A549 (cell line): ENCODE results near the gene EPB41L2. TPM values are rescaled to one million over a fixed set of nuclear protein-coding genes. Genes with fewer than 3 reads are reported as not detected.

Experiments
- ATAC-seq, 2 experiments: fragments of 200-7000 bp in 1 of 2; fragments of >200 bp in 1 of 2; cut with Nextera tagmentation in 1 of 2; cut with Tn5 transposase in 1 of 2; 3 replicates each; pipeline versions ENCODE4 v1.8.0 to v1.9.1; 2018 to 2020; ENCODE audit warnings: mild to moderate bottlenecking in 1 of 2, moderate library complexity in 1 of 2
- CTCF ChIA-PET: fragments of 300-600 bp; sonication (Branson Sonifier 250); formaldehyde crosslinking; extraction: SDS; loops from one replicate; lab custom pipeline; 2021; ENCODE audit warnings: antibody characterized with exemption, inconsistent platforms; lab: Yijun Ruan, JAX
- POLR2A ChIA-PET: fragments of 350-600 bp; formaldehyde crosslinking; extraction: SDS; loops from one replicate; lab custom pipeline; 2021; ENCODE audit warnings: antibody characterized with exemption, inconsistent platforms; lab: Yijun Ruan, JAX
- DNase-seq, 2 experiments: peaks; one replicate each; pipeline versions ENCODE4 v3.0.0 to v3.0.0-alpha.2; 2011 to 2016; ENCODE audit warnings: low read depth in 1 of 2, low spot score in 1 of 2
- FAIRE-seq: peaks from 2 replicates; lab custom pipeline; 2011; peaks lifted over from hg19 to GRCh38; lab: Jason Lieb, UNC
- H3K27ac ChIP-seq, 2 experiments: fragments of >200 bp; sonication (Bioruptor Twin); formaldehyde crosslinking; 3 replicates each; pipeline ENCODE4 v1.5.1; 2016 to 2017
- H3K4me1 ChIP-seq: fragments of >200 bp; sonication (Bioruptor Twin); formaldehyde crosslinking; 3 replicates; pipeline ENCODE4 v1.6.1; 2016
- H3K4me2 ChIP-seq: fragments of >200 bp; sonication (Bioruptor Twin); formaldehyde crosslinking; 3 replicates; pipeline ENCODE4 v1.6.1; 2016
- H3K4me3 ChIP-seq: fragments of >200 bp; sonication (Bioruptor Twin); formaldehyde crosslinking; 3 replicates; pipeline ENCODE4 v1.5.1; 2016
- H3K9me3 ChIP-seq: fragments of >200 bp; sonication (Bioruptor Twin); formaldehyde crosslinking; 3 replicates; pipeline ENCODE4 v1.6.1; 2016
- BCL3 ChIP-seq: fragments of >200 bp; sonication (Bioruptor Twin); formaldehyde crosslinking; IDR thresholded peaks from 3 replicates; pipeline ENCODE4 v1.6.1; 2016
- CBX2 ChIP-seq: fragments of 200-600 bp; sonication (generic); IDR thresholded peaks from 2 replicates; pipeline ENCODE4 v1.6.1; 2016; ENCODE audit warnings: low read depth, mild to moderate bottlenecking, borderline replicate concordance
- CBX8 ChIP-seq: fragments of 200-600 bp; sonication (generic); IDR thresholded peaks from 2 replicates; pipeline ENCODE4 v1.6.1; 2016
- CHD2 ChIP-seq: fragments of 150-350 bp; IDR thresholded peaks from 2 replicates; pipeline ENCODE4 v1.6.1; 2014; ENCODE audit warnings: low read length; ENCODE audit not compliant: partially characterized antibody
- CTCF ChIP-seq: fragments of >200 bp; sonication (Bioruptor Twin); formaldehyde crosslinking; IDR thresholded peaks from 3 replicates; pipeline ENCODE4 v1.5.1; 2016
- E2F6 ChIP-seq: IDR thresholded peaks from 2 replicates; pipeline ENCODE4 v1.6.1; 2012; ENCODE audit warnings: low read depth, borderline replicate concordance
- EHF ChIP-seq: fragments of 250-450 bp; sonication (Bioruptor Pico); IDR thresholded peaks from 2 replicates; pipeline ENCODE4 v1.5.0; 2020; ENCODE audit warnings: mild to moderate bottlenecking
- EHMT2 ChIP-seq: fragments of 200-600 bp; sonication (generic); IDR thresholded peaks from 2 replicates; pipeline ENCODE4 v1.6.1; 2016; ENCODE audit warnings: antibody characterized with exemption, low read depth, mild to moderate bottlenecking, moderate library complexity
- EP300 ChIP-seq, 2 experiments: fragments of >200 bp; sonication (Bioruptor Twin); formaldehyde crosslinking; IDR thresholded peaks; 2 replicates in 1 of 2; 3 replicates in 1 of 2; pipeline ENCODE4 v1.6.1; 2016 to 2017
- ESRRA ChIP-seq: fragments of 150-350 bp; IDR thresholded peaks from 2 replicates; pipeline ENCODE4 v1.6.1; 2014; ENCODE audit warnings: mild to moderate bottlenecking, low read length, borderline replicate concordance
- HDAC2 ChIP-seq: fragments of 200-600 bp; sonication (generic); IDR thresholded peaks from 2 replicates; pipeline ENCODE4 v1.6.1; 2016
- HMGXB4 ChIP-seq: fragments of 250-450 bp; sonication (Bioruptor Pico); IDR thresholded peaks from 2 replicates; pipeline ENCODE4 v1.5.0; 2021; ENCODE audit warnings: mild to moderate bottlenecking, moderate library complexity, borderline replicate concordance
- HOXA7 ChIP-seq: fragments of 250-450 bp; sonication (Bioruptor Pico); IDR thresholded peaks from 2 replicates; pipeline ENCODE4 v1.5.0; 2020; ENCODE audit warnings: mild to moderate bottlenecking, moderate library complexity
- HOXB5 ChIP-seq: fragments of 250-450 bp; sonication (Bioruptor Pico); IDR thresholded peaks from 2 replicates; pipeline ENCODE4 v1.5.0; 2020; ENCODE audit warnings: mild to moderate bottlenecking, moderate library complexity
- JUNB ChIP-seq: fragments of >200 bp; sonication (Bioruptor Twin); formaldehyde crosslinking; IDR thresholded peaks from 2 replicates; pipeline ENCODE4 v1.6.1; 2016
- KDM1A ChIP-seq: fragments of 200-600 bp; sonication (generic); IDR thresholded peaks from 2 replicates; pipeline ENCODE4 v1.6.1; 2016; ENCODE audit warnings: low read depth, mild to moderate bottlenecking
- MAFK ChIP-seq: fragments of 450-650 bp; IDR thresholded peaks from 2 replicates; pipeline ENCODE4 v1.6.1; 2014; ENCODE audit not compliant: partially characterized antibody
- MAX ChIP-seq: IDR thresholded peaks from 2 replicates; pipeline ENCODE4 v1.6.1; 2012
- NR3C1 ChIP-seq: fragments of >200 bp; sonication (Bioruptor Twin); formaldehyde crosslinking; IDR thresholded peaks from 3 replicates; pipeline ENCODE4 v1.6.1; 2017
- PBX3 ChIP-seq: IDR thresholded peaks from 2 replicates; pipeline ENCODE4 v1.6.1; 2012
- PHF8 ChIP-seq: fragments of 200-600 bp; sonication (generic); IDR thresholded peaks from 2 replicates; pipeline ENCODE4 v1.6.1; 2016; ENCODE audit warnings: low read depth, mild to moderate bottlenecking, antibody characterized with exemption, moderate library complexity, borderline replicate concordance
- POLR2A ChIP-seq: IDR thresholded peaks from 2 replicates; pipeline ENCODE4 v1.6.1; 2012; ENCODE audit warnings: mild to moderate bottlenecking, low read length
- POLR2AphosphoS2 ChIP-seq: conservative IDR thresholded peaks from 2 replicates; pipeline ENCODE4 v1.6.1; 2012; ENCODE audit warnings: low read length, improper control_type of control experiment, inconsistent platforms
- RAD21 ChIP-seq, 2 experiments: fragments of >200 bp in 1 of 2; sonication (Bioruptor Twin) in 1 of 2; formaldehyde crosslinking in 1 of 2; IDR thresholded peaks in 1 of 2; conservative IDR thresholded peaks in 1 of 2; 2 replicates in 1 of 2; 3 replicates in 1 of 2; pipeline ENCODE4 v1.6.1; 2012 to 2018; ENCODE audit warnings: inconsistent platforms in 1 of 2
- RARB ChIP-seq: fragments of 250-450 bp; sonication (Bioruptor Pico); IDR thresholded peaks from 2 replicates; pipeline ENCODE4 v1.8.0; 2021; ENCODE audit warnings: mild to moderate bottlenecking, moderate library complexity
- TP53 ChIP-seq: fragments of 250-450 bp; sonication (Bioruptor Pico); IDR thresholded peaks from 2 replicates; pipeline ENCODE4 v1.5.0; 2021; ENCODE audit warnings: mild to moderate bottlenecking, moderate library complexity
- ZC3H11A ChIP-seq: fragments of 450-650 bp; IDR thresholded peaks from 2 replicates; pipeline ENCODE4 v1.6.1; 2014; ENCODE audit warnings: antibody characterized with exemption, mild to moderate bottlenecking
- ZFP36 ChIP-seq: fragments of 450-650 bp; IDR thresholded peaks from 2 replicates; pipeline ENCODE4 v1.6.1; 2014; ENCODE audit warnings: borderline replicate concordance; ENCODE audit not compliant: partially characterized antibody
- ZNF302 ChIP-seq: fragments of 250-450 bp; sonication (Bioruptor Pico); IDR thresholded peaks from 2 replicates; pipeline ENCODE4 v1.9.0; 2021; ENCODE audit warnings: inconsistent platforms, mild to moderate bottlenecking, moderate library complexity
- ZSCAN20 ChIP-seq: fragments of 250-450 bp; sonication (Bioruptor Pico); IDR thresholded peaks from 2 replicates; pipeline ENCODE4 v1.8.0; 2022; ENCODE audit warnings: mild to moderate bottlenecking, moderate library complexity
- WGBS: methylation state at CpG from one replicate; pipeline ENCODE4 v1.1.6; 2017; ENCODE audit errors: missing lambda C conversion rate; 5-methylcytosine and 5-hydroxymethylcytosine counted together
- polyA plus RNA-seq, 4 experiments: library from polyadenylated mRNA; depleted of rRNA in 3 of 4; stranded (reverse); fragments of >200 nt; fragmentation: RNase III in 1 of 4; extraction: RNeasy Plus Mini Kit Qiagen cat#74134 plus additional on column Dnase treatment in 1 of 4; gene quantifications; 2 replicates in 3 of 4; 3 replicates in 1 of 4; pipeline ENCODE4 v1.2.3, GENCODE V29; 2011 to 2017

Gene EPB41L2
- polyA plus RNA-seq, 2 of the 4 experiments (the other 2 are of a cell fraction): 42.9 to 50.3 TPM

GRCh38 chr6:131045139-131045538 is 17.9 kb downstream of the EPB41L2 start:
- CTCF ChIA-PET: no interaction called here
- 88% methylated on average over 2 of the region's 2 CpGs for WGBS

GRCh38 chr6:131043902-131044447 is 19.1 kb downstream of the EPB41L2 start:
- FAIRE-seq: no peak
- no peak for ATAC-seq
- H3K4me3 ChIP-seq: no peak overlapping the region
- WGBS: 70% methylated on average over 4 of the region's 4 CpGs
- no peak for DNase-seq
- no peak overlapping the region for H3K27ac ChIP-seq
- POLR2A ChIA-PET: no interaction called here
- no peak overlapping the region for H3K4me2 ChIP-seq
- H3K9me3 ChIP-seq: no peaks in the 10 kb centered on the region
- CTCF ChIA-PET: interaction anchor here (0.6 kb wide), 1 partner anchor 490 kb away, joined by 3 read pairs; no protein-coding TSS in a partner anchor
- peaks cover 8% of the 10 kb centered on the region for H3K4me1 ChIP-seq
- no peak for TF ChIP-seq ZNF302
- TF ChIP-seq CHD2: no peak
- no peak for TF ChIP-seq CBX2
- no peak for TF ChIP-seq HOXA7 (CRISPR knock-in tag)
- no peak for TF ChIP-seq POLR2A
- TF ChIP-seq JUNB: no peak
- no peak for TF ChIP-seq BCL3
- TF ChIP-seq KDM1A: no peak
- TF ChIP-seq RAD21 (conservative IDR thresholded peaks at IDR 0.05 in 1 of 2, IDR thresholded peaks at IDR 0.05 in 1 of 2): no peak
- TF ChIP-seq HDAC2: no peak
- no peak for TF ChIP-seq EHMT2
- TF ChIP-seq HMGXB4 (CRISPR knock-in tag): no peak
- no peak for TF ChIP-seq TP53 (CRISPR knock-in tag)
- no peak for TF ChIP-seq CTCF
- TF ChIP-seq EHF: no peak
- TF ChIP-seq POLR2AphosphoS2: no peak
- no peak for TF ChIP-seq HOXB5
- TF ChIP-seq ESRRA: no peak
- no peak for TF ChIP-seq EP300 (IDR thresholded peaks at IDR 0.05)

More at GRCh38 chr6:131045139-131045538, 17.9 kb downstream of the EPB41L2 start:
- FAIRE-seq: no peak
- Histone ChIP-seq H3K9me3 (no peaks in the 10 kb centered on the region), H3K4me1 (peaks cover 4% of the 10 kb centered on the region; the same call in 1 of the 3 replicates)
- POLR2A ChIA-PET: no interaction called here
- TF ChIP-seq ZC3H11A (no peak), MAFK (no peak)
- TF ChIP-seq, all 56 proteins: peak for 0
- ATAC-seq: no peak
- no peak overlapping the region for H3K27ac ChIP-seq
- no peak overlapping the region for H3K4me3 ChIP-seq
- no peak for DNase-seq
- H3K4me2 ChIP-seq: no peak overlapping the region

- DNase-seq (no peak), ATAC-seq (no peak), FAIRE-seq (no peak)
- whole genome bisulfite sequencing: 75% methylated on average over 2 of the region's 2 CpGs
- no peaks in the 10 kb centered on the region for H3K9me3 ChIP-seq
- H3K4me1 ChIP-seq: peaks cover 13% of the 10 kb centered on the region
- ChIA-PET CTCF (no interaction called here), POLR2A (no interaction called here)
- H3K4me2 ChIP-seq: no peak overlapping the region
- no peak overlapping the region for H3K4me3 ChIP-seq
- no peak overlapping the region for H3K27ac ChIP-seq
- TF ChIP-seq PHF8: no peak
- no peak for TF ChIP-seq RAD21 (conservative IDR thresholded peaks at IDR 0.05 in 1 of 2, IDR thresholded peaks at IDR 0.05 in 1 of 2)
- TF ChIP-seq MAX: no peak
- TF ChIP-seq HOXB5: no peak
- TF ChIP-seq EHMT2: no peak
- no peak for TF ChIP-seq PBX3
- TF ChIP-seq E2F6: no peak
- TF ChIP-seq NR3C1: no peak
- TF ChIP-seq CBX8: no peak
- TF ChIP-seq ZFP36: no peak
- TF ChIP-seq HDAC2: no peak
- TF ChIP-seq RARB (CRISPR knock-in tag): no peak
- TF ChIP-seq ZSCAN20 (CRISPR knock-in tag): no peak
These were observed 20.4 kb downstream of the EPB41L2 start for GRCh38 chr6:131042664-131043063.
